GM13977 (cell line): Measurements from ENCODE around the gene XPNPEP3.
A peak's percentile ranks its signal among the peaks of the same experiment; 100 is the strongest.
"Not testable (repeated sequence)": the region's sequence is repeated elsewhere in the genome, so short reads cannot be mapped to it uniquely, and the experiment has no call there.

Experiments
- DNase-seq: peaks from one replicate; pipeline ENCODE4 v3.0.0; 2012; ENCODE audit warnings: low spot score
- CTCF ChIP-seq: IDR thresholded peaks from 2 replicates; pipeline ENCODE4 v1.5.1; 2012; ENCODE audit warnings: mild to moderate bottlenecking, control low read depth; ENCODE audit not compliant: insufficient read depth; ENCODE audit errors: extremely low read depth, missing control alignments
- in situ Hi-C: fragments of 300-500 bp; cut with MboI; formaldehyde crosslinking; loops from one replicate; pipeline ENCODE4 v1.12.0; 2022; ENCODE audit warnings: low sequenced_read_pairs, low pct_unique_long_range_greater_than_20kb, mixed read lengths, inconsistent platforms; ENCODE audit not compliant: unreplicated experiment

Gene XPNPEP3

GRCh38 chr22:40818747-40819598 lies 38.0 kb upstream of the XPNPEP3 start, which contains the start of gene SLC25A17:
Gene SLC25A17, minus strand, starts transcription at chr22:40819346. Its CDS starts 98 bp downstream, at chr22:40819248.
- peak; percentile 94 for DNase-seq
- in situ Hi-C loops: no loop called here

GRCh38 chr22:40819599-40820140 lies 37.3 kb upstream of the XPNPEP3 start:
- no peak for TF ChIP-seq CTCF
- DNase-seq: peak; percentile 28
- in situ Hi-C loops: no loop called here

More at GRCh38 chr22:40818747-40819598, 38.0 kb upstream of the XPNPEP3 start, which contains the start of gene SLC25A17:
- peak; percentile 29 for TF ChIP-seq CTCF

DNA sequence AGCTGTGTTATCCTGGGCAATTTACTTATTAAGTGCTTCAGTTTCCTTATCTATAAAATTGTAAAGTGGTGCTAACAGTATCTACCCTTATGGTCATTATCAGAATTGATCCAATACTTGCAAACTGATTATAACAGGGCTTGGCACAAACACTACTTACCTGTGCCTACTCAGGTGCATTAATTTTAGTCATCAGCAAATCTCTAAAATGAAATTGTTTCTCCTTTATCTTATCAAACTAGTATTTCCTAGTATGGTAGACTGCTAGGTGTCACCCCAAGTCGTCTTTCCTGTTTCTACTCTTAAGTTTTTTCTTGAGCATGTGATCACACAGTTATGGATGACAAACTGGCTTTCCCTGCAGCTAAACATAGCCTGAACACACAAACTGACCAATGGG lies 33.5 kb upstream of the XPNPEP3 start:
- TF ChIP-seq CTCF: no peak
- in situ Hi-C loops: no loop called here
- DNase-seq: no peak

GRCh38 chr22:40826292-40826691 lies 30.7 kb upstream of the XPNPEP3 start:
- DNase-seq, in situ Hi-C loops: not testable (repeated sequence)

DNA sequence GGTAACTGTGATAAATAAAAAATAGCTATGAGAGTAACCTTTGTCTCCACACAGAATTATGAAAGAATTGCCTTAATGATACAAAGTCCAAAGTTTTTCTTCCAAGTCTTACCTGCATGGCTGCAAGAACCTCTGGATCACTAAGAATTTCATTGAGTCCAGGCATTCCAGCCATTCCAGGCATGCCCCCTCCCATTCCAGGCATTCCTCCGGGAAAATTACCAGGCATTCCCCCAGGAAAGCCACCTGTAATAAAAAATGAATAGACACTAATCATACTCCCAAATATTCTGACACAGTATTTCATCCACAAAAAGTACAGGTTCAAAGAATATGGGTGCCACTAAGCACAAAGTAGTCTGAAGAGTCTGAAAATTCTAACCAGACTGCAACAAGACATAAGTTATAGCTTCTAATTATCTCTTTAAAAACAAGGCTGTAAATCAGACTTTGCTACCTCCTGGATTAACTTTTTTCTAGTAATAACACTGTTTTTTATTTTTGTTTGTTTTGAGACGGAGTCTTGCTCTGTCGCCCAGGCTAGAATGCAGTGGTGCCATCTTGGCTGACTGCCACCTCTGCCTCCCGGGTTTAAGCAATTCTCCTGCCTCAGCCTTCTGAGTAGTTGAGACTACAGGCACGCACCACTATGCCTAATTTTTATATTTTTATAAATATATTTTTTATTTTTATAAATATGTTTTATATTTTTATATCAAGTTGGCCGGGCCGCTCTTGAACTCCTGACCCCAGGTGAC lies 29.8 kb upstream of the XPNPEP3 start:
- no peak for TF ChIP-seq CTCF
- in situ Hi-C loops: no loop called here

GRCh38 chr22:40829131-40829530 lies 27.8 kb upstream of the XPNPEP3 start:
- in situ Hi-C loops: no loop called here
- DNase-seq: no peak
- TF ChIP-seq CTCF: no peak

More for the DNA sequence above, 29.8 kb upstream of the XPNPEP3 start:
- DNase-seq: no peak
